DMS114 treated with DMSO at 0.1 percent for 48 hours (cell line): Measurements from ENCODE around the gene WDR18.

Experiments
- DNase-seq: peaks from one replicate; lab custom pipeline; 2025; ENCODE audit not compliant: unreplicated experiment; lab: John Stamatoyannopoulos, UW

WDR18 gene

DNA sequence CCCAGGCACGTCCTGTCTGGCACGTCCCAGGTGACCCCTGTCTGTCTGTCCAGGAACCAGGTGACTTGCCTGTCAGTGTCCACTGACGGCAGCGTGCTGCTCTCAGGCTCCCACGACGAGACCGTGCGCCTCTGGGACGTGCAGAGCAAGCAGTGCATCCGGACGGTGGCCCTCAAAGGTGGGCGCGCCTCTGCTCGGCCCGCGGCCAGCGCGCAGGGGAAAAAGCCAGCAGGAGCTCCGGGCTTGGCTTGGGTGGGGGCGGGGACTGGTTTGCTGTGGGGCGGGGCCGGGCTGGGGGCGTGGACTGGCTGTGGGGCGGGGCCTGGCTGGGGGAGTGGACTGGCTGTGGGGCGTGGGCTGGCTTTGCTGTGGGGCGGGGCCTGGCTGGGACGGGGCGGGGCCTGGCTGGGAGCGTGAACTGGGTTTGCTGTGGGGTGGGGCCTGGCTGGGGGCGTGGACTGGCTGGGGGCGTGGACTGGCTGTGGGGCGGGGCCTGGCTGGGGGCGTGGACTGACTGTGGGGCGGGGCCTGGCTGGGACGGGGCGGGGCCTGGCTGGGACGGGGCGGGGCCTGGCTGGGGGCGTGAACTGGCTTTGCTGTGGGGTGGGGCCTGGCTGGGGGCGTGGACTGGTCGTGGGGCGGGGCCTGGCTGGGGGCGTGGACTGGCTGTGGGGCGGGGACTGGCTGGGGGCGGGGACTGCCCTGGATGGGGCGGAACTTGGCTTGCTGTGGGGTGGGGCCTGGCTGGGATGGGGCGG lies 7.2 kb downstream of the WDR18 start:
- DNase-seq, result no peak

DNA sequence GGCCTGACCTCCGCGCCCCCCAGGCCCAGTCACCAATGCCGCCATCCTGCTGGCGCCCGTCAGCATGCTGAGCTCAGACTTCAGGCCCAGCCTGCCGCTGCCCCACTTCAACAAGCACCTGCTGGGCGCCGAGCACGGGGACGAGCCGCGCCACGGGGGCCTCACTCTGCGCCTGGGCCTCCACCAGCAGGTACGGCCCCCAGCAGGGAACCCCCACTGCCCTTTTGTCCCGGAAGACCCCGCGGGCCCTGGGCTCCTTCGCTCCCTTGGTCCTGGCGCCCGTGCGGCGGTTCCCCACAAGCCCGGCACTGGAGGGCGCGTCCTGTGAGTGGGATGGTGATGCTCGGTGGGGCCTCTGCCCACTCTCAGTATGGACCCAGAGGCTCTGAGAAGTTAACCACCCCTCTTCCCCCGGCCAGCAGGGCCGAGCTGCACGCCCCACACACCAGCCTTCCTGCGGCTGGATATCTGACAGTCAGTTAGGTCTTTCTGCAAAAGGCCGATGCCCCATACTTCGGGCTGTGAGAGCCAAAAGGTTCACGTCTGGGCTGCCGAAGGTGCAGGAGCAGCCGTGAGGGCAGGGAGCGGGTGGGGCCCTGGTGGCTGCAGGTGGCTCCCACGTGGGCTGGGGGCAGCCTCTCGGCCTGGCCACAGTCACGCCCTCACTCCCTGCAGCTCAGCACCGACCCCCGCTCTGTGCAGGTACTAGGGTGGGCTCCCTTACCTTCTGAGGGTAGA lies 8.0 kb downstream of the WDR18 start:
- no peak for DNase-seq

DNA sequence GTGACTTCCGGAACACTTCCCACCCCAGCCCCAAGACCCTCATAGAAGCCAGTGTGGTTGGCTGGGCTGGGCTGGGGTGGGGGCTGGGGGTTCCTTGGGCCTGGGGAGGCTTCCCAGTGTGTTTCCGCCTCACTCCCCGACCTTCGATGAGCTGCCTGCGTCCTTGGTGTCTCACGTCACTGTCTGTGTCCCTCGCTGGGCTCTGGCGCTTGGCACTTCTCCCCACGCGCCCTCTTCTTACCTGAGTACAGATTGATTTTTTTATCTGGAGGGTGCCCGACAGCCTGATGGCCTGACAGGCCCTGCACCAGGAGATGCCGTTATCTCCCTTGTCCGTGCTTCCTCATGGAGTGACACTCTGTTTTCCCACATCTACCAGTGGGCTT lies 8.5 kb downstream of the WDR18 start:
- DNase-seq, result no peak

DNA sequence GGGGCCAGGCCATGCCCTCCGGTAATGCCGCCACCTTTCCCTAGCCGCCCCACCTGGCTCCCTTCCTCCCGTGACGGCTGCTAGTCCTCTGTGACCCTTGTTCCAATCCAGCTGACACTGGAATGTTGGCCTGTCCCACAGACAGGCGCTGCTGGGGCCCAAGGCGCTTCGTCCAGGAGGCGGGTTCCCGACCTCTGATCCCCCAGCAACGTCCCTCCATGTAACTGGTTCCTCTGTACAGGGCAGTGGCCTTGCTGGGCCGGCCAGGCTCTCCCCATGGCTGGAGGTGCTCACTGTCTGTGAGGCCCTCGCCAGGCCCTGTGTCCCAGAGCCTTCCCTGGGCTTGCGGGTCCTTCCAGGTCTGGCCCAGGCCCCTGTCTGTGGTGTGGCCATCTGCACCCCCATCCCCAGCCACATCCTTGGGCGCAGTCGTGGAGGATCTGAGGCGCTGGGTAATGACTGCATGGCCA lies 9.3 kb downstream of the WDR18 start:
- DNase-seq, result no peak

DNA sequence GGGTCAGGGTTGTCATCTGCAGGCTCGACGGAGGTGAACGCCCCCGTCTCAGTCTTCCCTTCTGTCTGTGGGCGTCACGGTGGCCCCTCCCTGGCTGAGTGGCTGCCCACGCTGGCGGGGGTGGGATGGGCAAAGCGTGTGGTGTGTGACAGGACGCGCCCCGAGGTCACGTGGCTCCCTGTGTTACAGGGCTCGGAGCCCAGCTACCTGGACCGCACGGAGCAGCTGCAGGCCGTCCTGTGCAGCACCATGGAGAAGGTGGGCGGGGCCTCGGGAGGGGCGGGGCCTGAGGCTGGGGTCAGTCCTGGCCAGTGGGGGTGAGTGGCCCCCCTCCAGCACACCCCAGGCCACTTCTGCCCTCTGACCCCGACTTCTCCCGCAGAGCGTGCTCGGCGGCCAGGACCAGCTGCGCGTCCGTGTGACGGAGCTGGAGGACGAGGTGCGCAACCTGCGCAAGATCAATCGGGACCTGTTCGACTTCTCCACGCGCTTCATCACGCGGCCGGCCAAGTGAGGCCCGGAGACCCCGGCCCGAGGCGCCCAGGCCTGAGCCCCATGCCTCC lies 9.8 kb downstream of the WDR18 start:
- no peak for DNase-seq

DNA sequence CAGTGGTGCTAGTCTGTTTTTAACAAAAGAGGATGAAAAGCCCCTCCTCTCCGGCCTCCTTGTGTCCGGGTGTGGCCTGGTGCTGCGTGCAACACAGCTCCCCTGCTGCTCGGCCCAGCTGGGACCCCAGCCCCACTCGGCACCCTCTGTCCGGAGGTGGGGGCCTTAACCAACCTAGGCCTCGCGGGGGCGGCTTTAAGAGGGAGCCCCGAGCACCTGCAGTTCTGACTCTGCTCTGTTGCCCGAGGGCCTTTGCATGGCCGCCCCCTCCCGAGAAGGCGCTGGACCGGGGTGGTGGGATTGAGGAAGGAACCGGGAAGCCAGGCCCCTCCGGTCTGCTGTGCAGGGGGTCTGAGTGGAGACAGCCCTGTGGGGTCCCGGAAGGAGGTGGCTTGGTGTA lies 10.4 kb downstream of the WDR18 start:
- DNase-seq, result no peak

DNA sequence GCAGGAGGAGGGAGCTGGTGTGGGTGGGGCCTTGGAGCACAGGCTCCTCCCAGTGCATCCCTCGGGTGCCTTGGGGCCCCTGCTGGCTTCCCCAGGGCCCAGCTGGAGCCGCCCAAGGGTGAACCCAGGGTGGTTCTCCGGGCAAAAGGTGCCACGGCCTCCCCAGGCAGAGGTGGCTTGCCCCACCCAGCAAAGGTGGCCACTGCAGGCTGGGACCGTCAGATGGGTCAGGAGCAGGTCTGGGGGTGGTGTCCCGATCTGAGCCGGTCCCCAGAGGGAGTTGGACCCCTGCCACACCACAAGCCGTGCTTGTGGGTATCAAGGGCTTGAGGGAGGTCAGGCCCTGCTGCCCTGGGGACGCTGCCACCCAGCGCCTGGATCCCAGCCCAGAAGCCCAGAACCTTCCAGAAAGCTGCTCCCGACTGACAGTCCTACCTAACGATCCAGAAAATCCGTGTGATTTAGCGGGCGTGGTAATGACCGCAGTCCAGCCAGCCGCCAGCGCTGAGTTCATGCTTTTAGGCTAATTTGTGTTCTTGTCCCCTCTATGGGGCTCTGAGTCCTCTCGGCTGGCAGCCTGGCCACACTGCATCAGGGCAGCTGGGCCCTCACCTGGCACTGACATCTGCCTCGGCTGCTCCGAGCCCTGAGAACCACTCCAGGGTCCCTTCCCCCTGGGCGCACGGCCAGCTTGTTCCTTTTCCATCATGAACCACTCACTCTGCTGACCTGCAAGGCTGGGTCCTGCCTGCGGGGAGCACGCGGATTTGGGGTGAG lies 11.1 kb downstream of the WDR18 start:
- DNase-seq, result no peak

DNA sequence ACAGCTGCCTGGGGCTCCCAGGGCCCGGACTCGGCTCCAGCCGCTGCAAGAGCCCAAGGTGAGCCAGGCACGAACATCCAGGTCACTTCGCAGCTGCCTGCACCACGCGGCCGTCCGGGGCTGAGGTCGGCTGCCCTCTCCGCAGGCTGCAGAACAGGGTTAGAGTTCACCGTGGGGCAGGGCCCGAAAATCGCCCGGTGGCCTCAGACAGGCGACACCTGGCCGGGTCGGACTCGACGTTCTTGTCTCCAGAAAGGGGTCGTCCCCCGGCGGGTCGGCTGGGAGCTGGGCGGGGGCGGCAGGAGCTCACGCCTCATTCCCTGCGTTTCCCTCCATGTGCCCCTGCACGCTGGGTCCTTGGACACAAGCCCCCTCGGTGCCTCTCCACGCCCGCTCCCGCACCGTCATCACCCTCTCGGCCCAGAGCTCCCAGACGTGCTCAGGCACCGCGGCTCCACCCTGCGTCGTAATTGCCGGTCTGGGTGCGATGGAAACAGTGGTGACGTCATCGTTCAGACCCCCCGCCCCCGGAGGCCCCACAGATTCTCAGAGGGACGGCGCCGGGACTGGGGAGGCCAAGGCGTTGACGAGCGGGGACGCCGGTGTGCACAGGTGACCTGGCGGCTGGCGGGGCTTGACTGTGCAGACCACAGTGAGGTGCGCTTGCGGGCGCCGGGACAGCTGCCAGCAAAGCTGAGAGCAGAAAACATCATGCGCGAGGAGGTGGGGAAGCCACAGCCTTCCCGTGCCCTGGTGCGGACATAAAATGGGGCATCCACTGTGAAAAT lies 12.1 kb downstream of the WDR18 start:
- DNase-seq, result no peak

DNA sequence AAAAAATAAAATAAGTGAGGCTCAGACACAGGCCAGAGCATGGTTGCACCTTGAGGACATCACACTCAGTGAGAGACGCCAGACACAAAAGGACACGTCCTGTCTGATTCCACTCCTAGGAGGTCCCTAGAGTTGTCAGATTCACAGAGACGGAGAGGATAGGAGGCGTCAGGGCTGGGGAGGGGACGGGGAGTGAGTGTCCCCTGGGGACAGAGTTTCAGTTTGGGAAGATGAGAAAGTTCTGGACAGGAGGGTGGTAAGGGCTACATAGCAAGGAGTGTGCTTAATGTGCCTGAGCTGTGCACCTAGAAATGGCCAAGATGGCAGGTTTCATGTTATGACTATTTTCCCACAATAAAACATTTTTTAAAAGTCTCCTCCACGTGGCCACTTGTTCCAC lies 13.9 kb downstream of the WDR18 start:
- DNase-seq, result no peak

DNA sequence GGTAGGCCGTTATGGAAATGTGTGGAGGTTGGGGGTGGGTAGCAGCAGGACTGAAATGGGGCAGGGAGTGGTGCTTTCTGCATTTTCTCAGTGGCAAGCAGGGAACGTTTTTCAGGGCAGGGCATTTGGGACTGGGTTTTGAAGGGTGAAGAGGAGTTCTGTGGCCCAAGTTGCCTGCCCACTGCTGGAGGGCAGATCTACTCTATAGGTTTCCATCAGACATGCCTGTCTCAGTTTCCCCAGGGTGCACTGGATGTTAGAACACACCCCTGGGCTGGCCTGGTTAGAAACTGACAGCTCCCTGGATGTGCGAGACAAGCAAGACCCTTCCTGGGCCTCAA lies 15.2 kb downstream of the WDR18 start:
- DNase-seq, result no peak

DNA sequence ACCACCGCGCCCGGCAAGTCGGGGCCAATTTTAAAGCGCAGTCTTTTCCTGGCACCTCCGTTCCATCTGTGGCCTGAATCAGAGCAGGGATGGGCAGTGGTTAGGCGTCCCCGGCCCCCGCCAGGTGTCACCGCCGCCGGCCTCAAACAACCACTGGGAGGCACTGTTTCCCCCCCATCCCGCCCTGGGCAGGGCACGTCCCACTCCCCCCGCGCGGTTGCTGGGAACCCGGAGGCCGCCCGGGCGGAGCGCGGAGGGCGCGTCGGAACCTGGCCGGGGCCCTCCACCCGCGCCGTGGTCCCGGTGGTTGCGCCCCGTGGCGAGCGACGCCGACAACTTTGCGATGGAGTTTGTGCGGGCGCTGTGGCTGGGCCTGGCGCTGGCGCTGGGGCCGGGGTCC lies 15.9 kb downstream of the WDR18 start, which contains the start of gene GRIN3B:
TSS of gene GRIN3B (plus strand) at position 325 of the 400 bp plus-strand sequence. CDS start at position 344, 19 bp downstream.
- no peak for DNase-seq

DNA sequence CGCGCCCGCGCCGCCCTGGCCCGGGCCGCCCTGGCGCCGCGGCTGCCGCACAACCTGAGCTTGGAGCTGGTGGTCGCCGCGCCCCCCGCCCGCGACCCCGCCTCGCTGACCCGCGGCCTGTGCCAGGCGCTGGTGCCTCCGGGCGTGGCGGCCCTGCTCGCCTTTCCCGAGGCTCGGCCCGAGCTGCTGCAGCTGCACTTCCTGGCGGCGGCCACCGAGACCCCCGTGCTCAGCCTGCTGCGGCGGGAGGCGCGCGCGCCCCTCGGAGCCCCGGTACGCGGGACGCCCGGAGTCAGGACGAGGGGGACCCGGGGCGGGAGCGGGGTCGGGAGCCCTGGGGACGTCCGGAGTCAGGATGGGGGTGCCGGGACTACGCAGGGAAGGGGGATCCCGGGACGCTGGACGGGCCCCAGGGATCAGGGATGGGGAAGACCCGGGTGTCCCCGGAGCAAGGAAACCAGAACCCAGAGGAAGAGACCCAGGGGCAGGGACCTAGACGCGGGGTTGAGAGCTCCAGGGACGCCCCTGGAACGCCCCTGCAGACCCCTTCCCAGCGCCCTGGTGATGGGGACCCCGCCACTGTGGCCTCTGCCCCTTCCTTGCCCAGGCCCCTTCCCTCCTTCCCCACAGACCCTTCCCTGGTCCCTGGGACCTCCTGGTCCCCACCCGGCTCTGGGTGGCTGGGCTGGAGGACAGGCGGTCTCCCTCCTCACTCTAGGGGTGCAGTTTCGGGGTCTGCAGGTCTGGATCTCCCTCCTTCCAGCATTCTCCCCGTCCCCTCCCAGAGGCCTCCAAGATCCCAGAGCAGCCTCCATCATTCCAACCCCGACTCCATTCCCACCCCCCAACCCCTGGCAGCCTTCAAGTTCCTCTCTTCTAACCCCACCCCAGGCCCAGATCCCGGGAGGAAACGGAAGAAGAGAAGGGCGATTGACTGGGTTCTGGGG lies 16.7 kb downstream of the WDR18 start:
- no peak for DNase-seq

DNA sequence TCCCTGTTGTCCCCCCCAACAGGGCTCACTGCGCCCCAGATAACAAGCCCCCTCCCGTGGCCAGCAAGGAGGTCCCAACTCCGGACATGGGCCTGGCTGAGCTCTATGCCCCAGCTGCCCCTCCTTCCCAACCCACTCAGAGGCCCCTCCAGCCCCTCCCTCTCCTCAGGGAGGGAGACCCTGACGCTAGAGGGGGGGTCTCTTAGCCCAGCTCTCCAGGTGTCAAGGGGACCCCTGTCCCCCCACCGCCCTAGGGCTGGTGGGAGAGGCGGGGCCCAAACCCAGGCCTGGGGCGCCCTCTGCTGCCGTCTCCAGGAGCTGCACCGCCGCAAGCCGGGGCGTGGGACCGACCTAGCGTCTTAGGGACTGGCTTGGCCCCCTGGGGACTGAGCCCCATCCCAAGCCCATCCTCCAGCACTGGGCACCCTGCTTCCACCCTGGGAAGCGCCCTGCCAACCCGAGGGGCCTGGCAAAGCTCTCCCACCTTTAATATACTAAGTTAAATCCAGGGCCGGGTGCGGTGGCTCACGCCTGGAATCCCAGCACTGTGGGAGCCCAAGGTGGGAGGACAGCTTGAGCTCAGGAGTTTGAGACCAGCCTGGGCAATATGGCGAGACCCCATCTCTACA lies 17.5 kb downstream of the WDR18 start:
- no peak for DNase-seq

DNA sequence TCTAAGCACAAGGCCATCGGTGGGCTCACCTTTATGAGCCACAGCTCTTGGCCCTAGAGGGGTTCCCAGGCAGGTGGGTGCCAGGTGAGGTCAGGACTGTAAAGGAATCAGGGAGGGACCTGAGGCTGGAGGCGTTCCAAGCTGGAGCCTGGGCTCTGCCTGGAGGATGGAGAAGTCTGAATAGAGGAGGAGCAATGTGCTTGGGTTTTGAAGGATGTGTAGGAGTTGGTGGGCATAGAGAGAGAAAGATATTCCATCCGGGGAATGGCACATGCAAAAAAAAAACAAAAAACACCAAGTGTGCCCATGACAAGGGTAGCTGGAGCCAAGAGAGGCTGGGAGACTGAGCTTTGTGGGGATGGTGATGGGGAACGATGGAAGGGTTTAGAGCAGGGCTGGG lies 18.5 kb downstream of the WDR18 start:
- no peak for DNase-seq

DNA sequence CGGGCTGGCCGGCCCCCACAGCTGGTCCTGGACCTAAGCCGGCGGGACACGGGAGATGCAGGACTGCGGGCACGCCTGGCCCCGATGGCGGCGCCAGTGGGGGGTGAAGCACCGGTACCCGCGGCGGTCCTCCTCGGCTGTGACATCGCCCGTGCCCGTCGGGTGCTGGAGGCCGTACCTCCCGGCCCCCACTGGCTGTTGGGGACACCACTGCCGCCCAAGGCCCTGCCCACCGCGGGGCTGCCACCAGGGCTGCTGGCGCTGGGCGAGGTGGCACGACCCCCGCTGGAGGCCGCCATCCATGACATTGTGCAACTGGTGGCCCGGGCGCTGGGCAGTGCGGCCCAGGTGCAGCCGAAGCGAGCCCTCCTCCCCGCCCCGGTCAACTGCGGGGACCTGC lies 19.1 kb downstream of the WDR18 start:
- no peak for DNase-seq

DNA sequence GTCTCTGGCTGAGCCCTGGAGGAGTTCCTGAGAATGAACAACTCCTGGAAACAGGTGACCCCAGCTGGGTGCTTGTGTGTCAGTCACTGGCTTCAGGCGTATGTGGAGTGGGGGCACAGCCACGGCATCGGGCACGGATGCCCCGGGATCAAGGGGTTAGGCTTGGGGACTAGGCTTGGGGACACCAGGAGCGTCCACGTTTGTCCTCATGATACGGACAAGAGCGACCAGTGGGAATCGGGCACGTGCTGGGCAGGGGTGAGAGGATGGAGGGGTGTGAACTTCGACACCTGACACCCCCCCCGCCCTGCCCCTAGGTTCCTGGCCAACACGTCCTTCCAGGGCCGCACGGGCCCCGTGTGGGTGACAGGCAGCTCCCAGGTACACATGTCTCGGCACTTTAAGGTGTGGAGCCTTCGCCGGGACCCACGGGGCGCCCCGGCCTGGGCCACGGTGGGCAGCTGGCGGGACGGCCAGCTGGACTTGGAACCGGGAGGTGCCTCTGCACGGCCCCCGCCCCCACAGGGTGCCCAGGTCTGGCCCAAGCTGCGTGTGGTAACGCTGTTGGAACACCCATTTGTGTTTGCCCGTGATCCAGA lies 20.2 kb downstream of the WDR18 start:
- DNase-seq, result no peak

DNA sequence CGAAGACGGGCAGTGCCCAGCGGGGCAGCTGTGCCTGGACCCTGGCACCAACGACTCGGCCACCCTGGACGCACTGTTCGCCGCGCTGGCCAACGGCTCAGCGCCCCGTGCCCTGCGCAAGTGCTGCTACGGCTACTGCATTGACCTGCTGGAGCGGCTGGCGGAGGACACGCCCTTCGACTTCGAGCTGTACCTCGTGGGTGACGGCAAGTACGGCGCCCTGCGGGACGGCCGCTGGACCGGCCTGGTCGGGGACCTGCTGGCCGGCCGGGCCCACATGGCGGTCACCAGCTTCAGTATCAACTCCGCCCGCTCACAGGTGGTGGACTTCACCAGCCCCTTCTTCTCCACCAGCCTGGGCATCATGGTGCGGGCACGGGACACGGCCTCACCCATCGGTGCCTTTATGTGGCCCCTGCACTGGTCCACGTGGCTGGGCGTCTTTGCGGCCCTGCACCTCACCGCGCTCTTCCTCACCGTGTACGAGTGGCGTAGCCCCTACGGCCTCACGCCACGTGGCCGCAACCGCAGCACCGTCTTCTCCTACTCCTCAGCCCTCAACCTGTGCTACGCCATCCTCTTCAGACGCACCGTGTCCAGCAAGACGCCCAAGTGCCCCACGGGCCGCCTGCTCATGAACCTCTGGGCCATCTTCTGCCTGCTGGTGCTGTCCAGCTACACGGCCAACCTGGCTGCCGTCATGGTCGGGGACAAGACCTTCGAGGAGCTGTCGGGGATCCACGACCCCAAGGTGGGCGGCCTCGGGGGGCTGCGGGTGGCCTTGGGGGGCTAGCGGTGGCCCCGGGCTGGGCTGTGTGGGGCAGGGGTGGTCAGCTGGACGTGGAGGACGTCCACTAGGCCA lies 20.9 kb downstream of the WDR18 start:
- no peak for DNase-seq
